AG09319 (cell line): ENCODE measurements around the gene OR52E4.

Experiments used
- DNase-seq: peaks from one replicate; pipeline ENCODE4 v3.0.0-alpha.2; 2010; ENCODE audit warnings: low read depth; ENCODE audit errors: extremely low read depth
- TF ChIP-seq, protein P1 (sequence below): IDR thresholded peaks from 2 replicates; pipeline ENCODE4 v1.5.1; 2011; ENCODE audit warnings: low read depth, mild to moderate bottlenecking, inconsistent platforms, low read length, moderate library complexity

Gene OR52E4

DNA sequence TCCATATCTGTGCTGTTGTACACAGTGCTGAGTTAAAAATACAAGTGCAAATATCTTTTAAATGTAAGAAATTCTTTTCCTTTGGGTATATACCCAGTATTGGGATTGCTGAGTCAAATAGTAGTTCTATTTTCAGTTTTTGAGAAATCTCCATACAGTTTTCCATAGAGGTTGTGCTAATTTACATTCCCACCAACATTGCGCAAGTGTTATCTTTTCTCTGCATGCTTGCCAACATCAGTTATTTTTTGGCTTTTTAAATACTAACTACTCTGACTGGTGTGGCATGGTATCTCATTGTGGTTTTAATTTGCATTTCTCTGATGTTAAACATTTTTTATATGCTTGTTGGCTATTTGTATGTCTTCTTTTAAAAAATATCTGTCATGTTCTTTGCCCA is 29.4 kb upstream of the OR52E4 start:
- TF ChIP-seq, protein P1, sequence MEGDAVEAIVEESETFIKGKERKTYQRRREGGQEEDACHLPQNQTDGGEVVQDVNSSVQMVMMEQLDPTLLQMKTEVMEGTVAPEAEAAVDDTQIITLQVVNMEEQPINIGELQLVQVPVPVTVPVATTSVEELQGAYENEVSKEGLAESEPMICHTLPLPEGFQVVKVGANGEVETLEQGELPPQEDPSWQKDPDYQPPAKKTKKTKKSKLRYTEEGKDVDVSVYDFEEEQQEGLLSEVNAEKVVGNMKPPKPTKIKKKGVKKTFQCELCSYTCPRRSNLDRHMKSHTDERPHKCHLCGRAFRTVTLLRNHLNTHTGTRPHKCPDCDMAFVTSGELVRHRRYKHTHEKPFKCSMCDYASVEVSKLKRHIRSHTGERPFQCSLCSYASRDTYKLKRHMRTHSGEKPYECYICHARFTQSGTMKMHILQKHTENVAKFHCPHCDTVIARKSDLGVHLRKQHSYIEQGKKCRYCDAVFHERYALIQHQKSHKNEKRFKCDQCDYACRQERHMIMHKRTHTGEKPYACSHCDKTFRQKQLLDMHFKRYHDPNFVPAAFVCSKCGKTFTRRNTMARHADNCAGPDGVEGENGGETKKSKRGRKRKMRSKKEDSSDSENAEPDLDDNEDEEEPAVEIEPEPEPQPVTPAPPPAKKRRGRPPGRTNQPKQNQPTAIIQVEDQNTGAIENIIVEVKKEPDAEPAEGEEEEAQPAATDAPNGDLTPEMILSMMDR, result no peak
- DNase-seq, result no peak

- DNase-seq, result no peak
- TF ChIP-seq, protein P1, result no peak
These were observed 22.8 kb upstream of the OR52E4 start, which contains the start of gene OR52E8 for GRCh38 chr11:5857590-5857989. Gene OR52E8, minus strand, starts transcription at chr11:5857690. Its CDS starts 0 bp downstream, at chr11:5857690.

- TF ChIP-seq, protein P1, result no peak
- DNase-seq, result no peak
These were observed 14.6 kb upstream of the OR52E4 start for GRCh38 chr11:5865826-5866225.

DNA sequence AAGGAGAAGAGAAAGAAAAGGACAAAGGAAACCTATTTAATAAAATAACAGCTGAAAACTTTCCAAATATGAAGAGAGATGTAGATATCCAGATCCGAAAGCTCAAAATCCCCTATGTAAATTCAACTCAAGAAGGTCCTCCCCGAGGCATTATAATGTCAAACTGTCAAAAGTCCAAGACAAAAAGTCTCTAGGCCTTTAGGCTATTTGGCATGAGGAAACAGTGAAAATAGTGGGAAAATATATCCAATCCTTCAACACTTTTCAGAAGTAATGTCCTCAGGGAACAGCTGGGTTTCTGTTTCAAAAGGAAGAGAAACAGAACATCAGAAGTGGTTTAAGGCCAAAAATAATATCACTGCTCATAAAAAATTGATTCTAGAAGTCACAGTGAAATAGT is 1.9 kb upstream of the OR52E4 start:
- no peak for DNase-seq
- TF ChIP-seq, protein P1, result no peak

- TF ChIP-seq, protein P1, result no peak
- no peak for DNase-seq
These were observed 1.3 kb downstream of the OR52E4 start for GRCh38 chr11:5881756-5882155.

DNA sequence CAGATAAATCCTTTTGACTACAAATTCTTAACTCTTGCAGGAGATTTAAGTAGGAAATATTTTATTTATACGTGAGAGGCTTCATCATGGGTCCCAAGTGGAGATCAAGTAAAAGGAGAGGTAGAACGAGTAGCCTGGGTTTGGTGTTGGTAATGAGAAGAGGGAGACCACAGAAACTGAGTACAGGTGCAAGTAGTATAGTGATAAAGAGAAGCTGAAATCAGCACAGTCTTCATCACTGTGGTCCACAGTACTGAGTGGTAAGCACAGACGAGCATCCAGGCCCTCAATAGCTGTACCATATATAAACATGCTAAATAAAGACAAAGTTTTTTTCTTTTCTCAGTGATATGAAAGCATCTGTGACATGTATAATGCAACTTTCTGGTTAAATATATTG is 6.7 kb downstream of the OR52E4 start:
- TF ChIP-seq, protein P1, result no peak
- DNase-seq, result no peak

GRCh38 chr11:5887661-5888060 is 7.2 kb downstream of the OR52E4 start:
- no peak for DNase-seq
- TF ChIP-seq, protein P1, result no peak
